Astrocyte of the cerebellum (primary cell): Measurements from ENCODE around the gene CCT6B.

ENCODE experiments used
- DNase-seq: peaks from one replicate; pipeline ENCODE4 v3.0.0-alpha.2; 2011; ENCODE audit warnings: low read depth
- H3K4me3 ChIP-seq: 2 replicates; pipeline ENCODE4 v1.5.1; 2011; ENCODE audit warnings: mild to moderate bottlenecking, low read depth, low read length, moderate library complexity
- CTCF ChIP-seq: IDR thresholded peaks from 2 replicates; pipeline ENCODE4 v1.5.1; 2012; ENCODE audit warnings: low read length, low read depth, moderate library complexity, mild to moderate bottlenecking; ENCODE audit errors: missing control alignments
- in situ Hi-C: cut with HindIII; loops from 2 replicates; pipeline ENCODE4 v1.10.0; 2017; ENCODE audit warnings: low sequenced_read_pairs

The CCT6B gene

GRCh38 chr17:34879146-34879545 is 82.1 kb downstream of the CCT6B start:
- no peak overlapping the region for H3K4me3 ChIP-seq
- no peak for DNase-seq
- in situ Hi-C loops: loop anchor here (5.0 kb wide), 1 partner anchor 33 kb away; no protein-coding TSS in a partner anchor
- no peak for TF ChIP-seq CTCF
